MM.1S (cell line): ENCODE measurements around the gene COL13A1.

Experiments
- EZH2phosphoT487 ChIP-seq: fragments of 300-600 bp; sonication (generic); IDR thresholded peaks from 2 replicates; pipeline ENCODE4 v1.6.1; 2018; ENCODE audit warnings: antibody characterized with exemption, low read length
- TF ChIP-seq, protein P1 (sequence below): fragments of 300-600 bp; sonication (generic); IDR thresholded peaks from 2 replicates; pipeline ENCODE4 v1.5.1; 2016; ENCODE audit warnings: antibody characterized with exemption, low read length, mixed read lengths

GRCh38 chr10:69828144-69828870, 26.6 kb downstream of the COL13A1 start:
- TF ChIP-seq, protein P1, sequence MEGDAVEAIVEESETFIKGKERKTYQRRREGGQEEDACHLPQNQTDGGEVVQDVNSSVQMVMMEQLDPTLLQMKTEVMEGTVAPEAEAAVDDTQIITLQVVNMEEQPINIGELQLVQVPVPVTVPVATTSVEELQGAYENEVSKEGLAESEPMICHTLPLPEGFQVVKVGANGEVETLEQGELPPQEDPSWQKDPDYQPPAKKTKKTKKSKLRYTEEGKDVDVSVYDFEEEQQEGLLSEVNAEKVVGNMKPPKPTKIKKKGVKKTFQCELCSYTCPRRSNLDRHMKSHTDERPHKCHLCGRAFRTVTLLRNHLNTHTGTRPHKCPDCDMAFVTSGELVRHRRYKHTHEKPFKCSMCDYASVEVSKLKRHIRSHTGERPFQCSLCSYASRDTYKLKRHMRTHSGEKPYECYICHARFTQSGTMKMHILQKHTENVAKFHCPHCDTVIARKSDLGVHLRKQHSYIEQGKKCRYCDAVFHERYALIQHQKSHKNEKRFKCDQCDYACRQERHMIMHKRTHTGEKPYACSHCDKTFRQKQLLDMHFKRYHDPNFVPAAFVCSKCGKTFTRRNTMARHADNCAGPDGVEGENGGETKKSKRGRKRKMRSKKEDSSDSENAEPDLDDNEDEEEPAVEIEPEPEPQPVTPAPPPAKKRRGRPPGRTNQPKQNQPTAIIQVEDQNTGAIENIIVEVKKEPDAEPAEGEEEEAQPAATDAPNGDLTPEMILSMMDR, result no peak
- TF ChIP-seq EZH2phosphoT487, result no peak
